HCT116 (cell line): ENCODE measurements around the gene TSPAN14. TPM values are rescaled to one million over a fixed set of nuclear protein-coding genes. Genes with fewer than 3 reads are reported as not detected.

Experiments used
- ATAC-seq: fragments of 200-7000 bp; cut with Tn5 transposase; 2 replicates; pipeline ENCODE4 v1.9.1; 2020; ENCODE audit warnings: mild to moderate bottlenecking, moderate library complexity
- BruUV-seq: library from RNA; stranded (reverse); fragments of 400-500 nt; replicated peaks from 2 replicates; lab custom pipeline; 2021; lab: Mats Ljungman, UMichigan
- CTCF ChIA-PET: fragments of 300-600 bp; sonication (Branson Sonifier 250); formaldehyde crosslinking; loops from one replicate; lab custom pipeline; 2021; ENCODE audit warnings: antibody characterized with exemption; lab: Charles Lee
- POLR2A ChIA-PET: fragments of 300-600, 350-600 bp; sonication (Branson Sonifier 250); formaldehyde crosslinking; loops from one replicate; lab custom pipeline; 2021; ENCODE audit warnings: antibody characterized with exemption; lab: Charles Lee
- RAD21 ChIA-PET, 2 experiments: fragments of 300-600 bp; sonication (Branson Sonifier 250); formaldehyde crosslinking; loops; one replicate each; lab custom pipeline; 2023; ENCODE audit warnings: low total read pairs in 2 of 2; ENCODE audit not compliant: uncharacterized antibody in 2 of 2, unreplicated experiment in 2 of 2, low non-redundant PET in 1 of 2; lab: Charles Lee
- DNase-seq: peaks from one replicate; pipeline ENCODE4 v3.0.0-alpha.2; 2010; ENCODE audit warnings: low read depth, low spot score
- H2AFZ ChIP-seq: fragments of 200-600 bp; shearing (Covaris generic), sonication (generic); 2 replicates; pipeline ENCODE4 v1.6.1; 2017; ENCODE audit warnings: low read depth, mixed run types, mixed read lengths, antibody characterized with exemption, low read length; ENCODE audit not compliant: poor library complexity, severe bottlenecking
- H3K27ac ChIP-seq: 2 replicates; pipeline ENCODE4 v1.5.1; 2012; ENCODE audit warnings: low read depth, low read length
- H3K27me3 ChIP-seq: fragments of 200-600 bp; sonication (generic); 2 replicates; pipeline ENCODE4 v1.6.1; 2016; ENCODE audit warnings: mixed run types, low read length, mixed read lengths; ENCODE audit not compliant: insufficient read depth
- H3K36me3 ChIP-seq, 2 experiments: fragments of 200-500 bp in 1 of 2; fragments of 200-600 bp in 1 of 2; sonication (Bioruptor generic) in 1 of 2; sonication (generic) in 1 of 2; 2 replicates each; pipeline versions ENCODE4 v1.5.1 to v1.6.1; 2014 to 2016; ENCODE audit warnings: low read length in 2 of 2, inconsistent platforms in 1 of 2, mixed read lengths in 1 of 2, mixed run types in 1 of 2; ENCODE audit not compliant: insufficient read depth in 2 of 2, control insufficient read depth in 1 of 2
- H3K4me1 ChIP-seq, 2 experiments: fragments of 200-600 bp in 1 of 2; sonication (generic) in 1 of 2; 2 replicates each; pipeline versions ENCODE4 v1.5.1 to v1.6.1; 2012 to 2017; ENCODE audit warnings: low read length in 2 of 2, inconsistent platforms in 1 of 2, mild to moderate bottlenecking in 1 of 2, mixed read lengths in 1 of 2, mixed run types in 1 of 2, moderate library complexity in 1 of 2; ENCODE audit not compliant: insufficient read depth in 2 of 2, control insufficient read depth in 1 of 2
- H3K4me2 ChIP-seq: fragments of 200-600 bp; sonication (generic); 2 replicates; pipeline ENCODE4 v1.6.1; 2017; ENCODE audit warnings: mixed run types, low read length, mixed read lengths
- H3K4me3 ChIP-seq, 2 experiments: fragments of 200-600 bp in 1 of 2; sonication (generic) in 1 of 2; replicated peaks in 1 of 2; 2 replicates each; pipeline ENCODE4 v1.5.1; 2011 to 2016; ENCODE audit warnings: low read length in 2 of 2, control low read depth in 1 of 2, low read depth in 1 of 2, mild to moderate bottlenecking in 1 of 2, mixed read lengths in 1 of 2, mixed run types in 1 of 2
- H3K79me2 ChIP-seq: fragments of 200-600 bp; sonication (generic); 2 replicates; pipeline ENCODE4 v1.6.1; 2017; ENCODE audit warnings: mild to moderate bottlenecking, mixed run types, low read length, moderate library complexity, mixed read lengths; ENCODE audit not compliant: insufficient read depth
- H3K9ac ChIP-seq: fragments of 200-600 bp; sonication (generic); 2 replicates; pipeline ENCODE4 v1.6.1; 2016; ENCODE audit warnings: low read length, mixed read lengths
- H3K9me2 ChIP-seq: fragments of 200-600 bp; sonication (generic), shearing (Covaris generic); 2 replicates; pipeline ENCODE4 v1.6.1; 2017; ENCODE audit warnings: mixed run types, mild to moderate bottlenecking, moderate library complexity; ENCODE audit not compliant: insufficient read depth
- H3K9me3 ChIP-seq, 2 experiments: fragments of 200-500 bp in 1 of 2; fragments of 200-600 bp in 1 of 2; sonication (Bioruptor generic) in 1 of 2; sonication (generic) in 1 of 2; 2 replicates each; pipeline ENCODE4 v1.6.1; 2014 to 2017; ENCODE audit warnings: low read length in 2 of 2, mixed read lengths in 2 of 2, inconsistent platforms in 1 of 2, low read depth in 1 of 2, mild to moderate bottlenecking in 1 of 2, mixed run types in 1 of 2, moderate library complexity in 1 of 2; ENCODE audit not compliant: control insufficient read depth in 1 of 2, insufficient read depth in 1 of 2
- H4K20me1 ChIP-seq: fragments of 200-600 bp; sonication (generic), shearing (Covaris generic); 2 replicates; pipeline ENCODE4 v1.6.1; 2017; ENCODE audit warnings: mixed run types, mild to moderate bottlenecking, moderate library complexity; ENCODE audit not compliant: insufficient read depth
- ATF3 ChIP-seq: IDR thresholded peaks from 2 replicates; pipeline ENCODE4 v1.6.1; 2012
- CBX3 ChIP-seq: IDR thresholded peaks from 2 replicates; pipeline ENCODE4 v1.6.1; 2012; ENCODE audit warnings: low read depth
- CEBPB ChIP-seq: IDR thresholded peaks from 2 replicates; pipeline ENCODE4 v1.6.1; 2012; ENCODE audit warnings: low read depth
- CTCF ChIP-seq, 3 experiments: fragments of 200-600 bp in 1 of 3; sonication (generic) in 1 of 3; IDR thresholded peaks in 2 of 3; conservative IDR thresholded peaks in 1 of 3; 2 replicates each; pipeline ENCODE4 v1.5.1; 2012 to 2017; ENCODE audit warnings: low read depth in 2 of 3, low read length in 2 of 3, antibody characterized with exemption in 1 of 3, borderline replicate concordance in 1 of 3, control low read depth in 1 of 3, mild to moderate bottlenecking in 1 of 3, mixed read lengths in 1 of 3, mixed run types in 1 of 3, moderate library complexity in 1 of 3; ENCODE audit not compliant: insufficient read depth in 1 of 3
- EGR1 ChIP-seq: IDR thresholded peaks from 2 replicates; pipeline ENCODE4 v1.6.1; 2012; ENCODE audit warnings: low read depth
- ELF1 ChIP-seq: IDR thresholded peaks from 2 replicates; pipeline ENCODE4 v1.6.1; 2012; ENCODE audit warnings: low read depth, borderline replicate concordance
- EZH2 ChIP-seq: fragments of 200-600 bp; sonication (generic); IDR thresholded peaks from 2 replicates; pipeline ENCODE4 v1.6.1; 2017; ENCODE audit warnings: antibody characterized with exemption, mixed run types
- EZH2phosphoT487 ChIP-seq: fragments of 200-600 bp; IDR thresholded peaks from 2 replicates; pipeline ENCODE4 v1.6.1; 2018; ENCODE audit warnings: antibody characterized with exemption, borderline replicate concordance
- FOSL1 ChIP-seq: IDR thresholded peaks from 2 replicates; pipeline ENCODE4 v1.6.1; 2012; ENCODE audit warnings: low read depth
- MAX ChIP-seq: IDR thresholded peaks from 2 replicates; pipeline ENCODE4 v1.6.1; 2012
- POLR2A ChIP-seq: IDR thresholded peaks from 2 replicates; pipeline ENCODE4 v1.7.0; 2011; ENCODE audit warnings: borderline replicate concordance; ENCODE audit not compliant: insufficient read depth, insufficient read length; ENCODE audit errors: extremely low read depth
- POLR2AphosphoS5 ChIP-seq: IDR thresholded peaks from 2 replicates; pipeline ENCODE4 v1.6.1; 2011; ENCODE audit warnings: mild to moderate bottlenecking, low read depth, low read length, moderate library complexity
- RAD21 ChIP-seq: IDR thresholded peaks from 2 replicates; pipeline ENCODE4 v1.6.1; 2012; ENCODE audit warnings: low read depth, mild to moderate bottlenecking
- REST ChIP-seq: IDR thresholded peaks from 2 replicates; pipeline ENCODE4 v1.6.1; 2012; ENCODE audit warnings: low read depth
- SIN3A ChIP-seq: IDR thresholded peaks from 2 replicates; pipeline ENCODE4 v1.6.1; 2012; ENCODE audit warnings: low read depth
- SRF ChIP-seq: IDR thresholded peaks from 2 replicates; pipeline ENCODE4 v1.6.1; 2012; ENCODE audit warnings: low read depth
- TCF7L2 ChIP-seq: IDR thresholded peaks from 2 replicates; pipeline ENCODE4 v1.7.0; 2011; ENCODE audit warnings: borderline replicate concordance, inconsistent platforms; ENCODE audit not compliant: insufficient read depth, insufficient read length; ENCODE audit errors: extremely low read depth
- YY1 ChIP-seq: IDR thresholded peaks from 2 replicates; pipeline ENCODE4 v1.6.1; 2011; ENCODE audit warnings: low read length, low read depth, moderate library complexity, mild to moderate bottlenecking; ENCODE audit not compliant: insufficient replicate concordance; ENCODE audit errors: extremely low read depth
- ZBTB33 ChIP-seq: IDR thresholded peaks from 2 replicates; pipeline ENCODE4 v1.6.1; 2011; ENCODE audit warnings: mild to moderate bottlenecking, low read length, moderate library complexity; ENCODE audit not compliant: insufficient replicate concordance; ENCODE audit errors: extremely low read depth
- ZFX ChIP-seq: fragments of 450-650 bp; IDR thresholded peaks from 2 replicates; pipeline ENCODE4 v1.6.1; 2017
- intact Hi-C: fragments of 100-400 bp; cut with micrococcal nuclease; formaldehyde crosslinking; loops from 2 replicates; pipeline ENCODE4 v1.10.0; 2022
- total RNA-seq: library from RNA; stranded (reverse); gene quantifications from one replicate; pipeline ENCODE4 v1.2.1, GENCODE V29; 2021; ENCODE audit not compliant: unreplicated experiment

Gene TSPAN14
- total RNA-seq, 1 experiment from 2014 or later = 86.8 TPM

GRCh38 chr10:80409121-80409520 is 45.0 kb upstream of the TSPAN14 start:
- Histone ChIP-seq H3K27me3 (no peaks in the 10 kb centered on the region), H3K4me3 (no peak overlapping the region), H3K9ac (no peak overlapping the region), H3K4me1 (peaks cover 3 to 12% of the 10 kb centered on the region in 2 experiments; a peak in 3 of 4 replicates), H4K20me1 (no peaks in the 10 kb centered on the region), H3K9me3 (no peaks in the 10 kb centered on the region), H3K36me3 (no peaks in the 10 kb centered on the region), H3K9me2 (no peaks in the 10 kb centered on the region), H3K79me2 (no peaks in the 10 kb centered on the region), H3K27ac (no peak overlapping the region), H3K4me2 (no peak overlapping the region), H2AFZ (no peak overlapping the region)
- TF ChIP-seq ATF3 (no peak), EZH2 (no peak), RAD21 (no peak), TCF7L2 (no peak), SRF (no peak), YY1 (no peak), FOSL1 (no peak), ZBTB33 (no peak), POLR2A (no peak), EGR1 (no peak), EZH2phosphoT487 (no peak), REST (no peak), ZFX (no peak), CEBPB (no peak), MAX (no peak), ELF1 (no peak), SIN3A (no peak), CTCF (IDR thresholded peaks at IDR 0.05 in 2 of 3, conservative IDR thresholded peaks at IDR 0.05 in 1 of 3; ENCODE audit: borderline replicate concordance in 1 of 3, insufficient read depth in 1 of 3, low read depth in 2 of 3, low read length in 2 of 3) (no peak), POLR2AphosphoS5 (no peak), CBX3 (no peak)
- no TSS peak for BruUV-seq
- ChIA-PET RAD21 (no interaction called here), CTCF (no interaction called here), POLR2A (no interaction called here)
- ATAC-seq (no peak), DNase-seq (no peak)
- intact Hi-C loops = no loop called here
